Measurements from ENCODE around the gene MTURN. TPM values are rescaled to one million over a fixed set of nuclear protein-coding genes. Genes with fewer than 3 reads are reported as not detected.

MTURN gene
- polyA plus RNA-seq, 1 donor (not counting 4 experiments of a cell fraction or from before 2014, with no cell fraction given) = 10.8 TPM

- DNase-seq (ENCODE audit: low read depth, low spot score) (no peak), FAIRE-seq (no peak)
- no peak overlapping the region for H3K27ac ChIP-seq (ENCODE audit: control insufficient read depth, insufficient read depth, low read length)
- H4K20me1 ChIP-seq (ENCODE audit: control insufficient read depth, extremely low read depth, insufficient read depth, low read length) = no peaks in the 10 kb centered on the region
- no peaks in the 10 kb centered on the region for H3K79me2 ChIP-seq (ENCODE audit: control insufficient read depth, insufficient read depth, low read length)
- H3K9me3 ChIP-seq (ENCODE audit: control insufficient read depth, low read depth, low read length) = no peaks in the 10 kb centered on the region
- no peaks in the 10 kb centered on the region for H3K27me3 ChIP-seq (ENCODE audit: control insufficient read depth, extremely low read depth, insufficient read depth, low read length)
- TF ChIP-seq CTCF (optimal IDR thresholded peaks at IDR 0.05 in 1 of 3, IDR thresholded peaks at IDR 0.05 in 1 of 3, conservative IDR thresholded peaks at IDR 0.05 in 1 of 3; ENCODE audit: extremely low read depth in 1 of 3, insufficient read depth in 2 of 3, low read length in 3 of 3) = no peak
- no peak for TF ChIP-seq EZH2 (IDR thresholded peaks at IDR 0.05; ENCODE audit: low read length)
- H3K36me3 ChIP-seq (ENCODE audit: control insufficient read depth in 2 of 2, extremely low read depth in 1 of 2, insufficient read depth in 2 of 2, low read length in 2 of 2) = peaks cover 0 to 2% of the 10 kb centered on the region in 2 experiments
- H3K4me2 ChIP-seq (ENCODE audit: control insufficient read depth, extremely low read depth, insufficient read depth, low read depth, low read length) = no peak overlapping the region
- no peaks in the 10 kb centered on the region for H3K9me1 ChIP-seq (ENCODE audit: control insufficient read depth, extremely low read depth, insufficient read depth, low read length)
- H3K4me3 ChIP-seq (ENCODE audit: control insufficient read depth in 2 of 3, extremely low read depth in 1 of 3, insufficient read depth in 2 of 3, low read depth in 1 of 3, low read length in 3 of 3) = no peak overlapping the region
- no peak overlapping the region for H3K9ac ChIP-seq (ENCODE audit: control insufficient read depth, extremely low read depth, insufficient read depth, low read length)
- H2AFZ ChIP-seq (ENCODE audit: control insufficient read depth, low read length) = no peak overlapping the region
- H3K4me1 ChIP-seq (ENCODE audit: control insufficient read depth, extremely low read depth, insufficient read depth, low read length) = peaks cover 9% of the 10 kb centered on the region
- dilution Hi-C loops (cut with MboI; ENCODE audit: extremely low pct_ligation_motif_present, low sequenced_read_pairs) = no loop called here
Observed at GRCh38 chr7:30090111-30090510, 44.7 kb upstream of the MTURN start.

DNA sequence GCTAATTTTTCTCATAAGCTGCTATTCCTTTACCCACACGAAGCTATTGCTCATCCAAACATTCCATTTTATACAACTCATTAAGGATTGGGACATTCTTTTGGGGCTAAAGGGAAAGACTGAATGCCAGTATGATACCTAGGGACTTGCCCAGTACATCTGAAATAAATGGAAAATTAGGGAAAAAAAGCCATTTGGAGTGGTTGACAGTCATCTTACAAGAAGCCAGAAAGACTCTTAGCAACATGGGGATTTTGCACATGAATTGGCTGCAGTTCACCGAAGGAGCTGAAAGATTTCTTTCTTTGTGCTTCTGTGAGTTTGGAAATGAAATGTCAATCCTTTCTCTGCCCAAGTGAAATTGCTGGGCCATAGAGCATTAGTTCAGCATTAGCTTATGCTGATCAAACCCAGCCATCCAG lies 43.3 kb upstream of the MTURN start:
- peaks cover 9% of the 10 kb centered on the region for H3K4me1 ChIP-seq (ENCODE audit: control insufficient read depth, extremely low read depth, insufficient read depth, low read length)
- H3K79me2 ChIP-seq (ENCODE audit: control insufficient read depth, insufficient read depth, low read length) = no peaks in the 10 kb centered on the region
- no peak overlapping the region for H2AFZ ChIP-seq (ENCODE audit: control insufficient read depth, low read length)
- peak overlapping the region; percentile 49 for H3K4me2 ChIP-seq (ENCODE audit: control insufficient read depth, extremely low read depth, insufficient read depth, low read depth, low read length)
- no peak for DNase-seq (ENCODE audit: low read depth, low spot score)
- no peak for TF ChIP-seq EZH2 (IDR thresholded peaks at IDR 0.05; ENCODE audit: low read length)
- TF ChIP-seq CTCF (optimal IDR thresholded peaks at IDR 0.05 in 1 of 3, IDR thresholded peaks at IDR 0.05 in 1 of 3, conservative IDR thresholded peaks at IDR 0.05 in 1 of 3; ENCODE audit: extremely low read depth in 1 of 3, insufficient read depth in 2 of 3, low read length in 3 of 3) = no peak
- no peak overlapping the region for H3K27ac ChIP-seq (ENCODE audit: control insufficient read depth, insufficient read depth, low read length)
- H3K9me1 ChIP-seq (ENCODE audit: control insufficient read depth, extremely low read depth, insufficient read depth, low read length) = no peaks in the 10 kb centered on the region
- H3K9ac ChIP-seq (ENCODE audit: control insufficient read depth, extremely low read depth, insufficient read depth, low read length) = no peak overlapping the region
- dilution Hi-C loops (cut with MboI; ENCODE audit: extremely low pct_ligation_motif_present, low sequenced_read_pairs) = no loop called here
- H3K27me3 ChIP-seq (ENCODE audit: control insufficient read depth, extremely low read depth, insufficient read depth, low read length) = no peaks in the 10 kb centered on the region
- no peak for FAIRE-seq
- H3K9me3 ChIP-seq (ENCODE audit: control insufficient read depth, low read depth, low read length) = no peaks in the 10 kb centered on the region
- H3K36me3 ChIP-seq (ENCODE audit: control insufficient read depth in 2 of 2, extremely low read depth in 1 of 2, insufficient read depth in 2 of 2, low read length in 2 of 2) = peaks cover 0 to 2% of the 10 kb centered on the region in 2 experiments
- H4K20me1 ChIP-seq (ENCODE audit: control insufficient read depth, extremely low read depth, insufficient read depth, low read length) = no peaks in the 10 kb centered on the region
- no peak overlapping the region for H3K4me3 ChIP-seq (ENCODE audit: control insufficient read depth in 2 of 3, extremely low read depth in 1 of 3, insufficient read depth in 2 of 3, low read depth in 1 of 3, low read length in 3 of 3)
